GM21390 (cell line): ENCODE measurements around the gene CDH13.

Source experiments
- ATAC-seq: cut with Tn5 transposase; IDR thresholded peaks from one replicate; pipeline ENCODE4 v1.9.1; 2021; ENCODE audit not compliant: unreplicated experiment

Gene CDH13

DNA sequence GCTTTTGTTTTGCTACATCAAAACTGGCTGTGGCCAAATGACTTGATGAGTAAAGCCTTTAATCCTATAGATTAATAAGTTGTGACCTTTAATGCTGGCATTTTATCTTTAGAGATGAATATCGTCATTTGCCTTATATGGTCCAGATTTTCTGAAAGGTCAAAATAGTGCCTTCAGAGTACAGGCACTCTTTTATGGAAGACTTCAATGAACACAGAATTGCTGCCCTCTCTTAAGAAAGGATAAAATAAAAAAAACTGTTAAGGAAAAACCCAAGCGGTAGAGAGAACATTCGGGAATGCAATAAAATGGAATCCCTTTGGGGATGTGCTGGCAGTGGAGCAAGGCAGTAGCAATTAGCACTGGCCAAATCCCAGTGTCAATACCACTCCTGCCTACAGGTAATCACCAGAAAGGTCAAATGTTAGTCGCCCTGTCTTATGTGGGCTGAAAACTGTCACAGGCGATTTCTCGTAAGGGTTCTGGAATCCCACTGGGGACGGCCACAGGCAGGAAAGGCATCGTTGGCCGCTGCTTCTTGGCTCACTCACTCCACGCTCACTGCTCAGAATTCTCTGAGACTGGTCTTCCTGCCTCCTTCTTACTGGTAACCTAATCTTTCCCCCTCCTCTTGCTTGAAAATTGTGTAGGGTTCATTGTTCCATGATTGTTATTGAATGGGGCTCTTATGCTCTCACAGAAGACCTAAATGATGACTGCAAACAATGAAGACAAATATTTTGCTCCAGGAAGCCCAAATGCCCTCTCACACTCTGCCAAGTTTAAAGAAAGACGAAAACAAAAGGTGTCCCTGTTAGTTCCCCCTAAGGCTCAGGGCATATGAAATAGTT lies 1135.6 kb downstream of the CDH13 start:
- ATAC-seq, result no peak

- no peak for ATAC-seq
Measured at GRCh38 chr16:83762992-83763358, 1136.2 kb downstream of the CDH13 start.

- no peak for ATAC-seq
Measured at GRCh38 chr16:83768986-83769385, 1142.2 kb downstream of the CDH13 start.

- ATAC-seq, result no peak
Measured at GRCh38 chr16:83769397-83770008, 1142.7 kb downstream of the CDH13 start.

DNA sequence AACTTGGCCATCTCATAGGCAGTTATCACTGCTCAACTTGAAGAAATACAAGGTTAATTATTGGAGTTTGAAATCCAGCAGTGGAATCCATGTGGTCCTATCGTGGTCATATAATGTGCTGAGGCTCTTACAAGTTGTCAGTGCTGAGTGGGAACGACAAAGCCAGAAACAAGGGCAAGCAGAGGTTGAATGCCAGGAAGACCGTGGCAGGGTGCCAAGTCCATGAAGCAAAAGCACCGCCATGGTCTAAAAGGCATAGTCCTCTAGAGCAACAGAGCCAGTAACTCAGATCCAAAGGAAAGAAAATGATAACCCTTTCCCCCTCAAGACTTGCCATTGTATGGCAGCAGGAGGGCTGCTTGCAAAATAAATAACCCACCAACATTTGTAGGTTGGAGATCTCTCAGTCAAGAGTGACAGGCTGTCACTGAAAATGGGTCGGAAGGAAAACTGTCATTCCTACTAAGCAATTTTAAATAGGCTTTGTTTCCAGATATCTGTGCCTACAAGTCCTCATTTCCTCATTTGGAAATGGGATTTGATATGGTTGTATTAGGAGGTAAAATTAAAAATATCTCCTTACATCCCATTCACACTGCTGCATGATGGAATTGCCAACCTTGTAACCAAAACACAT lies 1144.7 kb downstream of the CDH13 start:
- ATAC-seq, result no peak

- no peak for ATAC-seq
Measured at GRCh38 chr16:83772806-83773205, 1146.0 kb downstream of the CDH13 start.

- no peak for ATAC-seq
Measured at GRCh38 chr16:83774066-83774465, 1147.3 kb downstream of the CDH13 start.

GRCh38 chr16:83776944-83777343 lies 1150.2 kb downstream of the CDH13 start:
- ATAC-seq, result no peak

- no peak for ATAC-seq
Measured at GRCh38 chr16:83779886-83780285, 1153.1 kb downstream of the CDH13 start.

DNA sequence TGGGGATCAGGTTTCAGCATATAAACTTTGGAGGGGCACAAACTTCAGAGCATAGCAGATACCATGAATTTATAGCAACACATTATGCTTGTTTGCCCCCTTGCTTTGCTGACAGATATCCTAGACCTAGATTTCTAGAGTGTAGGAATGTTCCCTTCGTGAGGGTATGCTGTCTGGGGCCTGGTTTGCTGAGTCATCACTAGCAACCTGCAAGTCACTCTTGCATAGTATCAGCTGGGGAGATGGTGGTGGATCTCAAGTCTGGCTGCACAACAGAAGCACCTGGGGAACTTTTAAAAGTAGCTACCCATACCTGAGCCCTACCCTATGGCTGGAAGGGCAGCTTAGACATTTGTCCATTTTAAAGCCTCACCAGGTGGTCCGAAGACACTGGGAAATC lies 1158.7 kb downstream of the CDH13 start:
- ATAC-seq, result no peak

- ATAC-seq, result no peak
Measured at GRCh38 chr16:83789642-83790401, 1163.1 kb downstream of the CDH13 start.

GRCh38 chr16:83791916-83792315 lies 1165.1 kb downstream of the CDH13 start:
- ATAC-seq, result no peak

GRCh38 chr16:83792391-83792790 lies 1165.6 kb downstream of the CDH13 start:
- ATAC-seq, result no peak

- ATAC-seq, result no peak
Measured at GRCh38 chr16:83793179-83793578, 1166.4 kb downstream of the CDH13 start.

DNA sequence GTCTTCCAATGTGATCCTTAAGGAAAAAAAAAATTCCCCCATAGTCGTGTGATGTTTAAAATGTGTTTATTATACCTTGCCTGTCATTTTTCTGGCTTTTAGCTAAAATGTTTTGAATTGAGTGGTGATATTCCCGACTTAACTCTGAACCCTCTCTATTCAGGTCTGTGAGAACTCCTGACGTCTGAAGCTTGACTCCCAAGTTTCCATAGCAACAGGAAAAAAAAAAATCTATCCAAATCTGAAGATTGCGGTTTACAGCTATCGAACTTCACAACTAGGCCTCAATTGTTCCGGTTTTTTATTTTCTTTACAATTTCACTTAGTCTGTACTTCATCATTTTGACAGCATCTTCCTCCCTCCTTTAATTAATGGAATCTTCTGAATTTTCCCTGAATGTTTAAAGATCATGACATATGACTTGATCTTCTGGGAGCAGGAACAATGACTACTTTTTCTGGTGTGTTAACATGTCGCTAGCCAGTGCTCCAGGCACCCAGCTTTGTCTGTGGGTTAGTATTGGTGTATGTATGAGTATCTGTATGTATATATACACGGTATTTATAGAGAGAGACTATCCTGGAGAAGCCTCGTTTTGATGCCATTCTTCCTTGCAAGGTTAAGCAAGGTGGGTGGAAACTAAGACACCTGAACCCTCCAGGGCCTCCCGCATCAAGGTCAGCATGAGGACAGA lies 1168.2 kb downstream of the CDH13 start:
- ATAC-seq, result no peak

DNA sequence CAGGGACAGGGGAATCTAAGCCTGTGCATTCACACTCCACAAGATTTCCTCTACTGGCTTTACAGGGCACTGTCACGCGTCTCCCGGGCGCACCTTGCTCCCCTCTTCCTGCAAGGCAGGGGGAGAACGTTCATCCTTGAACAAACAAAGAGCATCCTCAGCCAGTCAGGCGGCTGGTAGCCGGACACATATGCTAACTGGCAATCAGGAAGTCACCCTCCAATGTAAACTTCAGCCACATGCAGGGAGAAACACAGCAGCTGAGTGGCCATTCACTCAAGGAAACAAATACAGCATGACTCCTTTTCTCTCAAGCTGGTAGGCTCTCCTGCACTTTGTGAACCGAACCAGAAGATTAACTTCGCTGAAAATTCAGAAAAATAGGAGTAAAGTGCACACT lies 1170.2 kb downstream of the CDH13 start:
- no peak for ATAC-seq

GRCh38 chr16:83799336-83799735 lies 1172.6 kb downstream of the CDH13 start:
- no peak for ATAC-seq

- peak; percentile 45 for ATAC-seq
Measured at GRCh38 chr16:83802135-83802534, 1175.4 kb downstream of the CDH13 start.

DNA sequence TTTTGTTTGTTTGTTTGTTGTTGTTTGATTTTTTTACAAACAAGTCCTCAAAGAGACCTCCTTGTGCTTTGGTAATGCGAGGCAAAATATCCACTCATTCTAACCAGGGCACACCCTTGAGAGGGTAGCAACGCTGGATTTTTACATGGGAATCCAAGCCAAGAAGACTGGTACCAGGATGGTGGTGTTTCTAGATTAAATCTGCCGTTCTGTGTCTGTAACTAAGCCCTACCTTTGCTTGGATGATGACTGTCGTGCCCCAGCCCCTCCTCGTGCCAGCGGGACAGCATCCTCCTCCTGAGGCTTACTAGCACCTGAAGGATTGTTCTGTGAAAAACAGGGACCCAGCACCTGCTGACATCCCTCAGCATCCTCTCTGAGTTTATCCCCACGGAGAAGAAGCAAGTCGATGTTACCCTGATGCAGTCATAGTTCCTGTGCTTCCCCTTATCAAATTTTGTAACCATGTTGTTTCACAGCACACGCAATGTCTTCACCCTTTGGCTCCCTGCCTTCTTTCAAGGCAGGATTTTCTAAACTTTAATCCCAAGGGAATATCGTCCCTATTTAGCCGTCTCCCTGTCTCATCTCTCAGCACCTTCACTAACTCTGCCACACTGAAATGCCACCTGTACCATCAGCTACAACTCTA lies 1175.9 kb downstream of the CDH13 start:
- no peak for ATAC-seq

DNA sequence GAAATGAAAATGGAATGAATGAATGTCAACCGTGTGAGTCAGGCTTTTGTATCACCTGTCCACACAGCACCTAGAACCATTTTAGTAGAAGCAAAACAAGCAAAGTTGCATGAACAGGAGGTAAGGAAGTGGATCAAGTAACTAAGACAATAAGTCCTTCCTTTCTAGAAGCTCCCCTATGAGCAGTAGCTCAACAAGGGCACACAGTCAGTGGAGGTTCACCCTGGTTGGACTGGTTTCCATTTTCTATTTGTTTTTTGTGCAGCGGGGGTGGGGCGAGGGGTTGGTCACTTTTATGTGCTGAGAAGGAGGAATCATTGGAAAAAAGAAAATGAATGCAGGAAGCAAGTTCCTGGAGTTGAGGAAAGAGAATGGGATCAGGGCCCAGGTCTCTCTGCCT lies 1177.0 kb downstream of the CDH13 start:
- no peak for ATAC-seq
